HepG2 (cell line): ENCODE results near the gene P2RY11. TPM values are rescaled to one million over a fixed set of nuclear protein-coding genes. Genes with fewer than 3 reads are reported as not detected.

Source experiments
- ATF4 ChIP-seq, 2 experiments: fragments of 450-650 bp in 1 of 2; sonication (generic) in 1 of 2; formaldehyde crosslinking; IDR thresholded peaks; 2 replicates each; pipeline versions ENCODE4 v1.5.0 to v1.8.0; 2020 to 2022; ENCODE audit warnings: mild to moderate bottlenecking in 1 of 2, missing genetic modification reagents in 1 of 2
- CREM ChIP-seq, 2 experiments: sonication (generic) in 1 of 2; formaldehyde crosslinking in 1 of 2; IDR thresholded peaks; 2 replicates each; pipeline versions ENCODE4 v1.4.0 to v1.6.1; 2016 to 2020; ENCODE audit warnings: antibody characterized with exemption in 1 of 2, mild to moderate bottlenecking in 1 of 2, missing genetic modification reagents in 1 of 2
- GABPB1 ChIP-seq: IDR thresholded peaks from 2 replicates; pipeline ENCODE4 v1.6.1; 2016; ENCODE audit warnings: mild to moderate bottlenecking, missing genetic modification reagents, moderate library complexity, missing compliant biosample characterization
- HNF4A ChIP-seq: sonication (generic); formaldehyde crosslinking; IDR thresholded peaks from 2 replicates; pipeline ENCODE4 v1.4.0; 2020; ENCODE audit warnings: missing genetic modification reagents
- NPAS2 ChIP-seq: sonication (generic); formaldehyde crosslinking; IDR thresholded peaks from 2 replicates; pipeline ENCODE4 v1.8.0; 2022; ENCODE audit warnings: mild to moderate bottlenecking, missing genetic modification reagents, borderline replicate concordance
- PAX8 ChIP-seq: sonication (generic); formaldehyde crosslinking; IDR thresholded peaks from 2 replicates; pipeline ENCODE4 v1.8.0; 2022; ENCODE audit warnings: mild to moderate bottlenecking, missing genetic modification reagents, borderline replicate concordance
- RERE ChIP-seq: IDR thresholded peaks from 2 replicates; pipeline ENCODE4 v1.6.1; 2016; ENCODE audit warnings: low read depth, missing genetic modification reagents, missing compliant biosample characterization
- SKIL ChIP-seq: sonication (generic); formaldehyde crosslinking; IDR thresholded peaks from 2 replicates; pipeline ENCODE4 v1.8.0; 2022; ENCODE audit warnings: missing genetic modification reagents, mild to moderate bottlenecking, moderate library complexity, borderline replicate concordance
- ZGPAT ChIP-seq: IDR thresholded peaks from 2 replicates; pipeline ENCODE4 v1.6.1; 2016; ENCODE audit warnings: mild to moderate bottlenecking
- ZNF280D ChIP-seq: sonication (generic); formaldehyde crosslinking; IDR thresholded peaks from 2 replicates; pipeline ENCODE4 v1.5.1; 2020; ENCODE audit warnings: mild to moderate bottlenecking, missing genetic modification reagents
- ZNF292 ChIP-seq: sonication (generic); formaldehyde crosslinking; IDR thresholded peaks from 2 replicates; pipeline ENCODE4 v1.8.1; 2022; ENCODE audit warnings: mild to moderate bottlenecking, low read depth, missing genetic modification reagents, borderline replicate concordance
- ZNF367 ChIP-seq: sonication (generic); formaldehyde crosslinking; IDR thresholded peaks from 2 replicates; pipeline ENCODE4 v1.4.0; 2020; ENCODE audit warnings: missing genetic modification reagents, borderline replicate concordance
- ZNF556 ChIP-seq: sonication (generic); formaldehyde crosslinking; IDR thresholded peaks from 2 replicates; pipeline ENCODE4 v1.4.0; 2020; ENCODE audit warnings: mild to moderate bottlenecking, missing genetic modification reagents, borderline replicate concordance
- ZNF782 ChIP-seq: sonication (generic); formaldehyde crosslinking; IDR thresholded peaks from 2 replicates; pipeline ENCODE4 v1.4.0; 2020; ENCODE audit warnings: missing genetic modification reagents, mild to moderate bottlenecking, borderline replicate concordance
- polyA plus RNA-seq, 8 experiments: library from polyadenylated mRNA; depleted of rRNA in 3 of 8; stranded (reverse) in 7 of 8; unstranded in 1 of 8; fragments of >200 nt; fragmentation: Illumina TruSeq in 4 of 8; extraction: Trizol in 4 of 8; gene quantifications; 2 replicates each; pipeline versions ENCODE4 v1.2.1 to v1.2.3, GENCODE V29; 2011 to 2016; ENCODE audit warnings: low read depth in 4 of 8, missing spikeins in 1 of 8, mixed read lengths in 1 of 8; ENCODE audit not compliant: insufficient read depth in 1 of 8
- total RNA-seq, 5 experiments: library from RNA; depleted of rRNA; stranded (reverse); fragments of >200 nt; fragmentation: Illumina TruSeq; extraction: Trizol; gene quantifications; 2 replicates each; pipeline ENCODE4 v1.2.3, GENCODE V29; 2016; ENCODE audit warnings: low read depth in 1 of 5

Gene P2RY11
- total and polyA plus RNA-seq, 2 of the 13 experiments (the other 11 are each of a cell fraction or from before 2014, with no cell fraction given), result 4.0 to 7.8 TPM

- 0 out of 2 replicates have a peak, but pooled peaks have one; percentile 15 for TF ChIP-seq RERE
- TF ChIP-seq ZNF280D, result 0 out of 2 replicates have a peak, but pooled peaks have one; percentile 11
- TF ChIP-seq ATF4 (CRISPR knock-in tag; IDR thresholded peaks at IDR 0.05), result peak in 1 of 2 experiments; percentile 39; a peak in 1 of 4 replicates
- TF ChIP-seq NPAS2 (CRISPR knock-in tag), result no peak
- no peak for TF ChIP-seq ZNF782 (CRISPR knock-in tag)
- peak; percentile 78 for TF ChIP-seq HNF4A (CRISPR knock-in tag)
- peak; percentile 50; the same call in 1 of the 2 replicates for TF ChIP-seq GABPB1 (CRISPR knock-in tag)
- no peak for TF ChIP-seq ZNF367
- TF ChIP-seq ZNF292 (CRISPR knock-in tag), result no peak
- TF ChIP-seq CREM (IDR thresholded peaks at IDR 0.05), result peak; percentile 73; the same call in 1 of the 2 replicates
- TF ChIP-seq CREM (CRISPR knock-in tag; IDR thresholded peaks at IDR 0.05), result no peak
- peak; percentile 89 for TF ChIP-seq SKIL (CRISPR knock-in tag)
- TF ChIP-seq ZGPAT (CRISPR knock-in tag), result 0 out of 2 replicates have a peak, but pooled peaks have one; percentile 50
- no peak for TF ChIP-seq ZNF556 (CRISPR knock-in tag)
- no peak for TF ChIP-seq PAX8 (CRISPR knock-in tag)
Measured at GRCh38 chr19:10086591-10087192, 24.8 kb upstream of the P2RY11 start (continued).
